ENCODE data around the gene RGS3.

GRCh38 chr9:113609562-113610318 is 146.2 kb downstream of the RGS3 start:
- TF ChIP-seq CTCF (IDR thresholded peaks at IDR 0.05; ENCODE audit: low read depth, low read length) = no peak
- TF ChIP-seq EZH2phosphoT487 (IDR thresholded peaks at IDR 0.05; ENCODE audit: low read depth) = no peak

Measured in OCI-LY3 (cell line).